HCEC 1CT (cell line): ENCODE data around the gene GAN.

Source experiments
- DNase-seq: peaks from one replicate; pipeline ENCODE4 v3.0.0-alpha.2; 2017

Gene GAN

GRCh38 chr16:81314603-81315270 is at the start of gene GAN:
Gene GAN, plus strand, starts transcription at chr16:81314962. Its CDS starts 152 bp downstream, at chr16:81315114.
- peak; percentile 95 for DNase-seq

GRCh38 chr16:81265052-81265451 is 49.7 kb upstream of the GAN start:
- no peak for DNase-seq

- no peak for DNase-seq
Observed at GRCh38 chr16:81265658-81266451, 48.9 kb upstream of the GAN start.

GRCh38 chr16:81266680-81267095 is 48.1 kb upstream of the GAN start:
- DNase-seq: no peak

- DNase-seq: no peak
Observed at GRCh38 chr16:81268509-81268908, 46.3 kb upstream of the GAN start.

GRCh38 chr16:81273223-81273950 is 41.4 kb upstream of the GAN start:
- no peak for DNase-seq

- no peak for DNase-seq
Observed at GRCh38 chr16:81275064-81275532, 39.7 kb upstream of the GAN start.

- DNase-seq: no peak
Observed at GRCh38 chr16:81275795-81276194, 39.0 kb upstream of the GAN start.

GRCh38 chr16:81276323-81276722 is 38.4 kb upstream of the GAN start:
- DNase-seq: no peak

- no peak for DNase-seq
Observed at GRCh38 chr16:81277541-81278080, 37.2 kb upstream of the GAN start.

- no peak for DNase-seq
Observed at GRCh38 chr16:81278526-81278925, 36.2 kb upstream of the GAN start.

GRCh38 chr16:81279392-81279791 is 35.4 kb upstream of the GAN start:
- peak; percentile 75 for DNase-seq

GRCh38 chr16:81280393-81280792 is 34.4 kb upstream of the GAN start:
- peak; percentile 19 for DNase-seq

- no peak for DNase-seq
Observed at GRCh38 chr16:81283044-81283443, 31.7 kb upstream of the GAN start.

GRCh38 chr16:81284995-81285600 is 29.7 kb upstream of the GAN start:
- no peak for DNase-seq

- DNase-seq: no peak
Observed at GRCh38 chr16:81286190-81286589, 28.6 kb upstream of the GAN start.

- DNase-seq: no peak
Observed at GRCh38 chr16:81291117-81291516, 23.6 kb upstream of the GAN start.

- no peak for DNase-seq
Observed at GRCh38 chr16:81292936-81293335, 21.8 kb upstream of the GAN start.

- no peak for DNase-seq
Observed at GRCh38 chr16:81293909-81294802, 20.6 kb upstream of the GAN start.

- no peak for DNase-seq
Observed at GRCh38 chr16:81296631-81297030, 18.1 kb upstream of the GAN start.

- no peak for DNase-seq
Observed at GRCh38 chr16:81307770-81308169, 7.0 kb upstream of the GAN start.
